Endothelial cell of umbilical vein (primary cell): ENCODE results near the gene KRT12. TPM values are rescaled to one million over a fixed set of nuclear protein-coding genes. Genes with fewer than 3 reads are reported as not detected.

Source experiments
- BruUV-seq: library from RNA; stranded (reverse); fragments of 400-500 nt; replicated peaks from 2 replicates; lab custom pipeline; 2021; lab: Mats Ljungman, UMichigan
- CTCF ChIA-PET: fragments of 300-600, 350-600 bp; sonication (Branson Sonifier 250); formaldehyde crosslinking; loops from one replicate; lab custom pipeline; 2021; ENCODE audit warnings: antibody characterized with exemption, inconsistent platforms; lab: Charles Lee
- POLR2A ChIA-PET: fragments of 300-600, 350-600 bp; sonication (Branson Sonifier 250); formaldehyde crosslinking; loops from one replicate; lab custom pipeline; 2021; ENCODE audit warnings: antibody characterized with exemption, inconsistent platforms; lab: Charles Lee
- DNase-seq: peaks from one replicate; pipeline ENCODE4 v3.0.0-alpha.2; 2011; ENCODE audit warnings: low read depth, low spot score
- FAIRE-seq: peaks from 2 replicates; lab custom pipeline; 2011; peaks lifted over from hg19 to GRCh38; lab: Jason Lieb, UNC
- H2AFZ ChIP-seq: 2 replicates; pipeline ENCODE4 v1.6.0; 2012; ENCODE audit warnings: low read depth, low read length, control low read depth, inconsistent platforms
- H3K27ac ChIP-seq: 2 replicates; pipeline ENCODE4 v1.5.1; 2011; ENCODE audit warnings: low read depth, mild to moderate bottlenecking, control low read depth, low read length, moderate library complexity; ENCODE audit not compliant: insufficient read depth
- H3K27me3 ChIP-seq, 2 experiments: 2 replicates each; pipeline versions ENCODE4 v1.6.0 to v1.6.1; 2011; ENCODE audit warnings: low read length in 2 of 2, mixed read lengths in 1 of 2; ENCODE audit not compliant: control insufficient read depth in 2 of 2, insufficient read depth in 2 of 2
- H3K36me3 ChIP-seq, 2 experiments: 2 replicates in 1 of 2; 3 replicates in 1 of 2; pipeline ENCODE4 v1.5.1; 2011; ENCODE audit warnings: low read length in 2 of 2, mild to moderate bottlenecking in 1 of 2, moderate library complexity in 1 of 2; ENCODE audit not compliant: control insufficient read depth in 2 of 2, insufficient read depth in 2 of 2; ENCODE audit errors: extremely low read depth in 1 of 2
- H3K4me1 ChIP-seq: 3 replicates; pipeline ENCODE4 v1.5.1; 2011; ENCODE audit warnings: mild to moderate bottlenecking, low read length; ENCODE audit not compliant: control insufficient read depth, insufficient read depth; ENCODE audit errors: extremely low read depth
- H3K4me2 ChIP-seq: 2 replicates; pipeline ENCODE4 v1.6.1; 2011; ENCODE audit warnings: low read length, control low read depth, mixed read lengths; ENCODE audit not compliant: insufficient read depth
- H3K4me3 ChIP-seq, 3 experiments: fragments of 200-600 bp in 1 of 3; sonication (generic), shearing (Covaris generic) in 1 of 3; replicated peaks in 1 of 3; 2 replicates each; pipeline ENCODE4 v1.5.1; 2011 to 2016; ENCODE audit warnings: control low read depth in 3 of 3, low read length in 3 of 3, mild to moderate bottlenecking in 2 of 3, inconsistent platforms in 1 of 3, low read depth in 1 of 3, moderate library complexity in 1 of 3; ENCODE audit not compliant: insufficient read depth in 1 of 3
- H3K79me2 ChIP-seq: 2 replicates; pipeline ENCODE4 v1.6.0; 2012; ENCODE audit warnings: low read length, inconsistent platforms; ENCODE audit not compliant: control insufficient read depth, insufficient read depth
- H3K9ac ChIP-seq: replicated peaks from 2 replicates; pipeline ENCODE3; 2011; ENCODE audit warnings: low read length, control low read depth; ENCODE audit not compliant: insufficient read depth; ENCODE audit errors: extremely low read depth
- H3K9me1 ChIP-seq: replicated peaks from 3 replicates; pipeline ENCODE4 v1.6.0; 2011; ENCODE audit warnings: mild to moderate bottlenecking, low read length; ENCODE audit not compliant: control insufficient read depth, insufficient read depth; ENCODE audit errors: extremely low read depth
- H3K9me3 ChIP-seq: replicated peaks from 2 replicates; pipeline ENCODE4 v1.5.1; 2012; ENCODE audit warnings: low read length, inconsistent platforms; ENCODE audit not compliant: control insufficient read depth, insufficient read depth
- H4K20me1 ChIP-seq: replicated peaks from 2 replicates; pipeline ENCODE3; 2011; ENCODE audit warnings: mild to moderate bottlenecking, low read length; ENCODE audit not compliant: control insufficient read depth, insufficient read depth; ENCODE audit errors: extremely low read depth
- EZH2 ChIP-seq: IDR thresholded peaks from 2 replicates; pipeline ENCODE4 v1.6.1; 2012; ENCODE audit warnings: borderline replicate concordance, low read depth, mild to moderate bottlenecking, moderate library complexity, low read length, inconsistent platforms; ENCODE audit not compliant: severe bottlenecking
- FOS ChIP-seq: IDR thresholded peaks from 2 replicates; pipeline ENCODE4 v1.6.1; 2011; ENCODE audit warnings: mild to moderate bottlenecking, low read length, moderate library complexity, borderline replicate concordance; ENCODE audit not compliant: insufficient read depth
- GATA2 ChIP-seq: IDR thresholded peaks from 2 replicates; pipeline ENCODE4 v1.7.0; 2011; ENCODE audit warnings: low read depth, mild to moderate bottlenecking, moderate library complexity, mixed read lengths, low read length; ENCODE audit not compliant: insufficient read length, insufficient read depth
- JUN ChIP-seq: IDR thresholded peaks from 2 replicates; pipeline ENCODE4 v1.6.1; 2011; ENCODE audit warnings: borderline replicate concordance, low read depth; ENCODE audit not compliant: insufficient read length, insufficient read depth
- MYC ChIP-seq: IDR thresholded peaks from one replicate; pipeline ENCODE4 v1.6.1; 2011; ENCODE audit warnings: mild to moderate bottlenecking, low read depth, low read length
- POLR2A ChIP-seq: IDR thresholded peaks from 2 replicates; pipeline ENCODE4 v1.6.1; 2012; ENCODE audit warnings: low read depth, mild to moderate bottlenecking, control low read depth, low read length
- POLR2AphosphoS5 ChIP-seq: IDR thresholded peaks from 2 replicates; pipeline ENCODE4 v1.6.1; 2012; ENCODE audit warnings: low read depth, mild to moderate bottlenecking, control low read depth, low read length, moderate library complexity; ENCODE audit not compliant: insufficient read depth
- dilution Hi-C: fragments of 300-500 bp; cut with MboI; formaldehyde crosslinking; loops from one replicate; pipeline ENCODE4 v1.15.0; 2019; ENCODE audit warnings: low sequenced_read_pairs; ENCODE audit not compliant: extremely low pct_ligation_motif_present
- intact Hi-C: fragments of 100-400 bp; cut with micrococcal nuclease; formaldehyde crosslinking; loops from one replicate; pipeline ENCODE4 v1.10.0; 2022
- polyA plus RNA-seq, 4 experiments: library from polyadenylated mRNA; depleted of rRNA in 3 of 4; stranded (reverse) in 3 of 4; unstranded in 1 of 4; fragments of >200 nt; gene quantifications; 2 replicates each; pipeline versions ENCODE4 v1.2.1 to v1.2.3, GENCODE V29; 2011 to 2012; ENCODE audit warnings: missing spikeins in 1 of 4
- total RNA-seq: library from RNA; stranded (reverse); gene quantifications from 2 replicates; pipeline ENCODE4 v1.2.3, GENCODE V29; 2021
- TF ChIP-seq, protein P1 (sequence below): IDR thresholded peaks from 2 replicates; pipeline ENCODE4 v1.6.1; 2011; ENCODE audit not compliant: insufficient read depth, insufficient read length
- TF ChIP-seq, protein P2 (sequence below), 2 donors: IDR thresholded peaks; 1 replicate in 1 of 2; 2 replicates in 1 of 2; pipeline ENCODE4 v1.5.1; 2011; ENCODE audit warnings: low read length in 2 of 2, mild to moderate bottlenecking in 2 of 2, moderate library complexity in 2 of 2, control low read depth in 1 of 2, inconsistent platforms in 1 of 2, low read depth in 1 of 2; ENCODE audit not compliant: insufficient read depth in 1 of 2; ENCODE audit errors: extremely low read depth in 1 of 2

Gene KRT12
- total and polyA plus RNA-seq, 2 donors (not counting 3 experiments of a cell fraction or from before 2014, with no cell fraction given): not detected

DNA sequence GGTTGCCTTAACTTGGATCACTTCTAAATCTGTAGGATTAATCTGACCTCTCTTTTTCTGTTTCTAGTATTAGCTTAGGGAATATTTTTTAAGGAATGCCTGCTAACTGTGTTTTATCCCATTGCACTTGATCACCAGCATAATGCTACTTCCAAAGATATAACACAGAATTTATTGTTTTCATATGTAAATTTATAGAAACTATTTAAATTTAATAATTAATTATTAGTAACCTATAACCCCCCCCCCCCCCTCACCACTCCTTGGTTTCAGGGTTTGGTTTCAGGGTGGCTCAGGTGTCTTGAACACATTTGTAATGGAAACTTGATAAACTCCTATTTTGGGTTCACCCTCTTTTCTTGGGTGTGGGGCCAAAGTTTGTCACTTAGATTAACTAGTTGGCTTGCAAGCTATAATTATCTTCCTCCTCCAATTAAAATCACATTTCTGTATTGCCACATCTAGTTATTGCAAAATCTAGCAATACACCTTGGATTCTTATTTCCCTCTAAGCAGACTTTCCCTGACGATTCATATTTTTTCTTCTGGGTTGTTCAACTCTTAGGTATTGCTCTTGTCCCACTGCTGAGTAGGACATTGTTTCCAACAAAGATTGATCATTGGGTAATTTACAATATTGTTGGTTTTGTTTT lies 18.3 kb downstream of the KRT12 start:
- Histone ChIP-seq H3K4me2 (no peak overlapping the region), H4K20me1 (no peaks in the 10 kb centered on the region), H3K27me3 (peaks cover 7 to 10% of the 10 kb centered on the region in 2 experiments), H3K4me1 (peaks cover under 1% of the 10 kb centered on the region), H3K9me1 (no peaks in the 10 kb centered on the region), H3K9me3 (no peaks in the 10 kb centered on the region), H3K79me2 (no peaks in the 10 kb centered on the region), H3K9ac (no peak overlapping the region), H2AFZ (no peak overlapping the region), H3K36me3 (no peaks in the 10 kb centered on the region), H3K4me3 (no peak overlapping the region), H3K27ac (no peak overlapping the region)
- ChIA-PET CTCF (interaction anchor here (1.1 to 1.7 kb wide), 5 partner anchors 8 to 814 kb away, joined by 3 to 4 read pairs (median 4); no protein-coding TSS in a partner anchor), POLR2A (no interaction called here)
- DNase-seq (no peak), FAIRE-seq (no peak)
- TF ChIP-seq GATA2 (no peak), EZH2 (no peak), FOS (no peak), JUN (no peak), MYC (no peak), POLR2A (no peak), POLR2AphosphoS5 (no peak)
- TF ChIP-seq, protein P1, sequence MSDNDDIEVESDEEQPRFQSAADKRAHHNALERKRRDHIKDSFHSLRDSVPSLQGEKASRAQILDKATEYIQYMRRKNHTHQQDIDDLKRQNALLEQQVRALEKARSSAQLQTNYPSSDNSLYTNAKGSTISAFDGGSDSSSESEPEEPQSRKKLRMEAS: no peak
- TF ChIP-seq, protein P2, sequence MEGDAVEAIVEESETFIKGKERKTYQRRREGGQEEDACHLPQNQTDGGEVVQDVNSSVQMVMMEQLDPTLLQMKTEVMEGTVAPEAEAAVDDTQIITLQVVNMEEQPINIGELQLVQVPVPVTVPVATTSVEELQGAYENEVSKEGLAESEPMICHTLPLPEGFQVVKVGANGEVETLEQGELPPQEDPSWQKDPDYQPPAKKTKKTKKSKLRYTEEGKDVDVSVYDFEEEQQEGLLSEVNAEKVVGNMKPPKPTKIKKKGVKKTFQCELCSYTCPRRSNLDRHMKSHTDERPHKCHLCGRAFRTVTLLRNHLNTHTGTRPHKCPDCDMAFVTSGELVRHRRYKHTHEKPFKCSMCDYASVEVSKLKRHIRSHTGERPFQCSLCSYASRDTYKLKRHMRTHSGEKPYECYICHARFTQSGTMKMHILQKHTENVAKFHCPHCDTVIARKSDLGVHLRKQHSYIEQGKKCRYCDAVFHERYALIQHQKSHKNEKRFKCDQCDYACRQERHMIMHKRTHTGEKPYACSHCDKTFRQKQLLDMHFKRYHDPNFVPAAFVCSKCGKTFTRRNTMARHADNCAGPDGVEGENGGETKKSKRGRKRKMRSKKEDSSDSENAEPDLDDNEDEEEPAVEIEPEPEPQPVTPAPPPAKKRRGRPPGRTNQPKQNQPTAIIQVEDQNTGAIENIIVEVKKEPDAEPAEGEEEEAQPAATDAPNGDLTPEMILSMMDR (IDR thresholded peaks at IDR 0.05; ENCODE audit: extremely low read depth in 1 of 2, insufficient read depth in 1 of 2, low read depth in 1 of 2, low read length in 2 of 2): no peak
- dilution Hi-C loops: no loop called here
- intact Hi-C loops: no loop called here
- no TSS peak for BruUV-seq
